NCI-H128 (cell line): Measurements from ENCODE around the gene GBF1.

Experiments
- DNase-seq: peaks from one replicate; lab custom pipeline; 2025; ENCODE audit not compliant: unreplicated experiment; lab: John Stamatoyannopoulos, UW

GBF1 gene

DNA sequence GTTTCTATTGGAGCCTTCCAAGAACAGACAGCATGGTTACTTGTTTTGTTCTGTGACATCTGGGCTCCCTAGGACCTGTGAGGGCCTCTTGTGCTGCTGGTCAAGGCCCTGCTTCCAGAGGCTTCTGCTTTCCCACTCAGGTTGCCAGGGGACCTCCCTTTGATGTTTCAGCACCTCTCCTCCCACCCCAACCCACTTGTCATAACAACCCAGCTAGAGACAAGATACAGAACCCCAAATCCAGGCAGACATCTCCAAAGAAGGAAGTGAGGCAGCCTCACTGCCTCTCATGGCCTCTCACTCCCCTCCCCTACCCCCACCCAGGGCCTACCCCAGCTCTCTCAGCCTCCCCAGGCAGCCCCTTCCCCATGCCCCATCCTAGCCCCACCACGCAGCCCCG, 161.5 kb downstream of the GBF1 start:
- no peak for DNase-seq

DNA sequence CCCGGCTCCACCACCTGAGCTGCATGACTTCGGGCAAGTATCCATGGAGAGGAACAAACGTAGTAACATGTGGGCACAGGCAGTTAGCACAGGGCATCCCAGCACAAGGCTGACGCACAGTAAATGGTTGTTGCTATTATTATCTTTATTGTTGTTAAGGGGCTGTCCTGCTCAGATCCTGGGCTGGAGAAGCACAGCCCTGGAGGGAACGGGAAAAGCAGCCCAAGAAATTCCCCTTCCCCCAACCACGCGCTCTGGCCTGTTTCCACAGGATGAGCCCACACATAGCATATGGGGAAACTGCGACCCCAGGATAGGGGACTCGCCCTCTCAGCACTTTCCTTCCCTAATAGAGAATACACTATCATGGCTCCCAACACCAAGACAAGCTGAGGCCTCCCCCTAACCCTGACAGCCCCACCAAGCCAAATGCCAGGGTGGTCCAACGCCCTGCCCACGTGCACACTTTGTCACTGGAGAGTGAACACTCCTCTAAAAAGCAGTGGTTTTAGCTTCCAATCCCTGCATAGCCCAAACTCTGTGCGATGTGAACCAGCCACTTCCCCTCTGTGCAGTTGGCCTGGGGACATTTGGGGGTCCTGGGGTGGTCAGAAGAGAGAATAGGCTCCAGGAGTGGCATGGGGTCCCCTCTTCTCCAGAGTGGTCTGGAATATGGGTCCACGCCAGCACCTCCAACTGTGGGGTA, 162.2 kb downstream of the GBF1 start:
- DNase-seq = no peak

DNA sequence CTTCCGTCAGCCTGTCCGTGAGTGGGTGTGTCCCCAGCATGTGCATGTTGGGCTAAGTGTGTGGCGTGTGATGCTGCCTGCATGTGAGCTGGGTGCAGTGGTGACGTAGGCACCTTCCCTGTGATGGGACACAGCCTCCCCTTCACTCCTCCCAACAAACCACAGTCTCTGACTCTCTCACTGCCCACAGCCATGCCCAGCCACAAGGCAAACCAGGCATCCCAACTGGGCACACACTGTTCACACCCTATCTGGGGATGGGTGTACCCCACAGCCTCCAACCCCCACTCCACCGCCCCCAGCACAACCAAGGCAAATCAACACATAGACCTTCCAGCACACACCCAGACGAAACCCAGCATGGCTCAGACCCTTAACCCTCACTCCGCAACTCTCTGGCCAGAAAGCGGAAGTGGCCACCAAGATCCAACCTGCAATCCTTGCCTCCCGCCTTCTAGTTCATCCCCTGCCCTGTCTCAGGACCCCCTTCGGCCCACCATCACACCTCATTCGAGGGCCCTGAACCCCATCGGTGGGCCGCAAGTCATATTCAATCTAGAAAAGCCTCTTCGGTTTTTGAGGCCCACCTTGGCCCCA, 162.9 kb downstream of the GBF1 start:
- no peak for DNase-seq

DNA sequence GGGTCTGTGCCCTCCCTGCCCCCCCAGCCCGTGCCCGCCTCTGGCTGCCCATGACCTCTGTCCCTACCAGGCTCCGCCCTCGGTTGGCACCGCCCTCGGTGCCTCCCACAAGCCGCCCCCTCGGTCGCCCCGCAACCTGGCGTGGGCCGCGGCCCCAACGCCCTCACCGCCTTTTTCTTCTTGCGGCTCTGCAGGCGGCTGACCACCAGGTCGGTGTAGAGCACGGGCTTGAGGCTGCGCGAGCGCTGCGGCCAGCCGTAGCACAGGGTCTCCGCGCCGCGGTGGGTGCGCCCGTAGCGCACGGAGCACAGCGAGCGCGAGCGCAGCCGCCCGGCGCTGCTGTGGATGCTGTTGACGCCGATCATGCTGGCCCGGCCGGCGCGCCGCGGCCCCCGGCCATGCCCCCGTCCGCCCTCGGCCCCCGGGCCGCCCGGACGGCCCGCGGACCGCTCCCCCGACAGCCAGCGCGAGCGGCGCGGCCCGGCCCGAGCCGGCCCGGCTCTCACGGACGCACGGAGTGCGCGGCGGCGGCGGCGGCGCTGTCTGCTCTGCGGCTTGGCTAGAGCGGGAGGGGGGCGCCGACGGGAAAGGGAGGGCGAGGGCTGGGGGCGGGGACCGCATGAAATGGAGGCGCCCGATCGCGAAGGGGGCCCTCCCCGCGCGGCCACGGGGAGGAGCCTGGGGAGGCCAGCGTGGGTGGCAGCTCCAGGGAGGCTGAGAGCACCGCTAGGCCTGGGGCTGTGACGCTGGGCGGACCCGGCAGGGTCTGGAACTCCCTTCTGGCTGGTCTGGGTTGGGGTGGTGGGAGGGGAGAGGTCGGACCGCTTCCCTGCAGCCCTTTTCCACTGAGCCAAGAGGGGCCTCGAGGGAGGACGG, 163.6 kb downstream of the GBF1 start:
- no peak for DNase-seq

DNA sequence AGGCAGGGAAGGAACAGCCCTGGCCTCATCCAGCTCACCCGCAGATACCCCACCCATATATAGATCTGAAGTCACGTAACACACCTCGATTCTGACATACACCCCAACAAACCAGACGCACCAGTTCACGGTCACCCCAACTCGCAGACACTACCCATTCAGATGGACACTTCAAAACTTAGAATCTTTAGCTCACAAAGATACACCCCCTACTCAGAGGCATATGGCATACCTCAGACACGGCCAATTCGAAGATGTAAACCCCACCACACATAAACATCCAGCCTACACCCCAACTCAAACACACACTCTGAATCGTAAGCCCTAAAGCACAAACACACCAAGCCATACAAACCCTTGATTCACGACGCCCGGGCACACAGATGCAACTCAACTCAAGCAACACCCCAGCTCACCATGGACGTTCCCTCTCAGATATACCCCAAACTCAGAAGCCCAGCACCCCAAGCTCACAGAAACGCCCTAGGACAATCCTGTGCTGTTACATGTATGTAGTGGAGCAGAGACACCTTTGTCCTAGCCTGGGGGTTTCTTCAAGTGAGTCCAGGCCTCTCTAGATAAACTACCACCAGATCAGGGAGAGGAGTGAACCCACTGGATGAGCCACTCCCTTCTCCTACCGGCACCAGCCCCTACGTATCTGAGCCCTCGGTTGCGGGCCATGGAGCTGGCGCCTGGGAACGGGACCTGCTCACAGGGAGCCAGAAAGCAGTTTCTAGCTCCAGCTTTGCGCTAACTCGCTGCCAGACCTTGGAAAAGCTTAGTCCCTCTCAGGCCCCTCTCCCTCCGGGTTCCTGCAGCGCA, 164.5 kb downstream of the GBF1 start:
- no peak for DNase-seq

- DNase-seq = no peak
Measured at GRCh38 chr10:102410429-102411073, 165.2 kb downstream of the GBF1 start.

- no peak for DNase-seq
Measured at GRCh38 chr10:102411341-102412255, 166.3 kb downstream of the GBF1 start.

DNA sequence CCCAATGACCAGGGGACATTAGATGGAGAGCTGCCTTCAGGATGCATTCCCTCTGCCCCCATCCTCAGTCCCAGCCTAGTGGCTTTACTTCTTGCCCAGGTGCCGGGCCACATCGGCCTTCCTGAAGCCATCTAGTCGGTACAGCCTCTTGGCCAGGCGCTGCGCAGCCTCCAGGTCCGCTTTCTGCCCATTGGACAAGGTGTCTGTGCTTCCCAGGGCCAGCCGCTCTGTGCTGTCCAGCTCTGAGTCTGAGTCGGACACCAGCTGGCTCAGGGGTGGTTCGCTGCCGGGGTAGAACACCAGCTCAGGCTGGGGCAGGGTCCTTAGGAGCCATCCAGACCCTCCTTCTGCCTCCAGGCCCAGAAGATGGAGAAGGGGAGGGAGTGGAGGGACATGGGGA, 167.0 kb downstream of the GBF1 start:
- DNase-seq = no peak

GRCh38 chr10:102413053-102413705, 167.8 kb downstream of the GBF1 start:
- peak; percentile 63 for DNase-seq

DNA sequence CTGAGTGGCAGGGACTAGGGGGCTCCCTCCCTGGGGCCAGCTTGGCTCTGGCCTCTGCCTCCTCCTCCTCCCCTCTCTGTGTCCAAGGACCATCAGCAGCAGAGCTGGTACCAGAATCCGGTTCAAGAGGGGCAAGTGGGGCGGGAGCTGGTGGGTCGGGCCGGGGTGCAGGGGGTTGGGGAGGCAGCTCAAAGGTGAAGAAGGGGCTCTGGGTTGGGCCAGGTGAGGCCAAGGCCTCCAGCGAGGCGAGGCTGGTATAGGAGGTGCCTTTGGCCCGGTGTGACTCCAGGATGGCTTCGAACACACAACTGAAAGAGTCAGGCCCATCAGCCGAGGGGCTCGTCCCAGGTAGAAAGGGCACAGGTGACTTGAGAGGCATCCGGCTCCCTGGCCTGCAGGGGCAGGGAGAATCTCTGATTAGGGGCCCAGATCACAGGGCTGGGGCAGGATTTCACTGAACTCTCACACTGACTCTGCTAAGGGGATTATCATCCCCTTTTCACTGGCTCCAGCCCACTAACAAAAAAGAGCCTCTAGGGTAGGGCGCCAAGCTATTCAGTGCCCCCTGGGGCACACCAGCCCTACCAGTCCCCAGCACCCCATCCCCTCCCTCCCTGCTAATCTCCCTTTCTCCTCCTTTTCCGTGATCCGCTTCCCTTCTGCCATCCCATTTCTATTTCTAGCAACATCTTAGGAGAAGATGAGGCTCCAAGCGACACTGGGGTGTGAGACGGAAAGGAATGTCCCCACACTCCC, 168.7 kb downstream of the GBF1 start:
- DNase-seq = no peak

- no peak for DNase-seq
Measured at GRCh38 chr10:102414749-102415148, 169.4 kb downstream of the GBF1 start.

- no peak for DNase-seq
Measured at GRCh38 chr10:102416283-102416682, 171.0 kb downstream of the GBF1 start.

DNA sequence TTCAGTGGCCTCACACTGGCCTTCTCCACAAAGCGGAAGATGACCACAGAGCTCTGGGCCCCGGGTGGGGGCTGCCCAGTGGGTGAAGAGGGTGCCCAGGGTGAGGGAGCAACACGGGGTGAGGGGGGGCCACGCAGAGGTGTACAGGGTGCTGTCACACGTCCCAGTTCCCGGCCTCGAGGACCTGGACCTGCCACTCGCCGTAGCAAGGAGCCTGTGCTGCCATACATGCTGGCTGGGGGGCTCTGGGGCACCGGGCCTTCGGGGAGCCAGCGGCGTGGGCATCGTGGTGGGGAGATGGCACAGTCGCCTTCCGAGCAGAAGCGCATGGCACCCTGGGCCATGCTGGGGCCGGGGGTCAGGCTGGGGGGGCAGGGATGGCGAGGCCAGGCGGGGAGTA, 171.4 kb downstream of the GBF1 start:
- DNase-seq = no peak

GRCh38 chr10:102418622-102419268, 173.4 kb downstream of the GBF1 start, which contains the start of gene PSD:
PSD (minus strand) TSS chr10:102418785; CDS start chr10:102417038, 1,747 bp downstream.
- DNase-seq = peak; percentile 20

DNA sequence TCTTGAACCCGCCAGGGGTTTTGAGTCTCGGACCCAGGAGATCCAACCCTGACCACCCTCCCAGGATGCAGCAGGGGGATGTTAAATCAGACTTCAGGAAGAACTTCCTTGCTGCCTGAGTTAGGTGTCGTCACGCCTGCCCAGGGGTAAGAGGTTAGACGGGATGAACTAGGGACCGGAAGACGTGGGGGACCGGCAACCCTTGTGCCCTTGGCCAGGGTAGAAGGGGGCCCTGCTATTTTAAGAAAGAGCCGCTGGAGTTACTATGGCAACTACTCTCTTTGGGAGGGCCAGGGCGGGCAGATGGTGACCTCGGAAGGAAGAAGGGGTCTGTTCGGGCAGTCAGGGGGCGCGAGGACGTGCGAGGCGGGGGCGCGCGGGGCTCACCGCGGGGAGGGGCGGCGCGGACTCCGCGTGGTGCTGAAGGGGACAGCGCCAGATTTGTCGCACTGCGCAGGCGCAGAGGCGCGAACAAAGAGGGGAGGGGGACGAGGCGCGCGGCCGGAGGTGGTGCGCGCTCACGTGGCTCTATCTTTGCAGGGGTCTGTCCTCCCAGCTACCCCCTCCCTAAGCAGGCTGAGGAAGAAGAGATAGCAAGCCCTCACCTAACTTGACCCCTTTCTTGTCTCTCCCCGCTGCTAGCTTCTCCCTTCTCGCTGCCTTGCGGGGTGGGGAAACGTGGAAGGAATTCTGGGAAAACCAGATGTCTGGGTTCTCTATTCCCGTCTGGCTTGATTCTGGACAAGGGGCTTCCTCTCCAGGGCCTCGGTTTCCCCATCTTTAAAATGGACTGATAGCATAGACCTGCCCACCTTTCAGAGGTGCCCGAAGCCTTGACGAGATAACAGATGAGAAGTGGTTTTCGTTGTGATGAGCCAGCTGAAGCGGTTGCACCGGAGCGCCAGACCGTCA, 174.2 kb downstream of the GBF1 start:
- peak; percentile 45 for DNase-seq

- DNase-seq = no peak
Measured at GRCh38 chr10:102420181-102420713, 174.9 kb downstream of the GBF1 start.
